Nephron (organoid): Measurements from ENCODE around the gene SLC26A6.

Experiments
- H3K27ac Mint-ChIP-seq, 3 experiments: 2 replicates each; pipeline ENCODE4 v1.8.0; 2020; ENCODE audit warnings: mixed read lengths in 3 of 3, mild to moderate bottlenecking in 2 of 3, moderate library complexity in 1 of 3
- H3K27me3 Mint-ChIP-seq: 2 replicates; pipeline ENCODE4 v1.8.0; 2021; ENCODE audit warnings: low read depth, mild to moderate bottlenecking, moderate library complexity, mixed read lengths
- H3K36me3 Mint-ChIP-seq: 2 replicates; pipeline ENCODE4 v1.8.0; 2020; ENCODE audit warnings: low read depth, mixed read lengths
- H3K4me1 Mint-ChIP-seq: 2 replicates; pipeline ENCODE4 v1.8.0; 2020; ENCODE audit warnings: mixed read lengths
- H3K4me3 Mint-ChIP-seq, 3 experiments: 2 replicates each; pipeline ENCODE4 v1.8.0; 2020; ENCODE audit warnings: mild to moderate bottlenecking in 3 of 3, mixed read lengths in 3 of 3, moderate library complexity in 2 of 3
- H3K9me3 Mint-ChIP-seq: 2 replicates; pipeline ENCODE4 v1.8.0; 2020; ENCODE audit warnings: mixed read lengths
- TF ChIP-seq, protein P1 (sequence below), 3 experiments: fragments of 200-600 bp; sonication (generic); IDR thresholded peaks; one replicate each; pipeline ENCODE4 v1.5.0; 2021; ENCODE audit warnings: antibody characterized with exemption in 3 of 3; ENCODE audit not compliant: unreplicated experiment in 3 of 3

SLC26A6 gene

DNA sequence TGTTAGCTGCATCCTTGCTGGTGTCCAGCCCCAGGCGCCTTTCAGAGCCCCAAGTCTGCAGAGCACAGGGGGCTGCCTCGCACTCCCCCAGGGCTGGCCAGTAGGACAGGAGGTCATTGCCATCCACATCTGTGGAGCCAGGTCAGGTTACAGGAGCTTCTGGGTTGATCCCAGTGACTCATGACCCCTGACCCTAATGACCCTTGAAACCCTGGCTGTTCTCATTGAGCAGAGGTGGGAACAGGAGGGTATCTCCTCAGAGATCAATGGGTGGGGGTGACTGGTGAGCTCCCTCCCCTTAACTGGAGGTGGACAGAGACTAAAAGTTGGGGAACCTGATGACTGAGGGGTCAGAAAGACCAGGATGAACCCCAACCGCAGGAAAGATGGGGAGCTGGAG lies 6.1 kb upstream of the SLC26A6 start:
- no peak overlapping the region for H3K4me3 Mint-ChIP-seq
- peaks cover 10% of the 10 kb centered on the region for H3K4me1 Mint-ChIP-seq
- TF ChIP-seq, protein P1, sequence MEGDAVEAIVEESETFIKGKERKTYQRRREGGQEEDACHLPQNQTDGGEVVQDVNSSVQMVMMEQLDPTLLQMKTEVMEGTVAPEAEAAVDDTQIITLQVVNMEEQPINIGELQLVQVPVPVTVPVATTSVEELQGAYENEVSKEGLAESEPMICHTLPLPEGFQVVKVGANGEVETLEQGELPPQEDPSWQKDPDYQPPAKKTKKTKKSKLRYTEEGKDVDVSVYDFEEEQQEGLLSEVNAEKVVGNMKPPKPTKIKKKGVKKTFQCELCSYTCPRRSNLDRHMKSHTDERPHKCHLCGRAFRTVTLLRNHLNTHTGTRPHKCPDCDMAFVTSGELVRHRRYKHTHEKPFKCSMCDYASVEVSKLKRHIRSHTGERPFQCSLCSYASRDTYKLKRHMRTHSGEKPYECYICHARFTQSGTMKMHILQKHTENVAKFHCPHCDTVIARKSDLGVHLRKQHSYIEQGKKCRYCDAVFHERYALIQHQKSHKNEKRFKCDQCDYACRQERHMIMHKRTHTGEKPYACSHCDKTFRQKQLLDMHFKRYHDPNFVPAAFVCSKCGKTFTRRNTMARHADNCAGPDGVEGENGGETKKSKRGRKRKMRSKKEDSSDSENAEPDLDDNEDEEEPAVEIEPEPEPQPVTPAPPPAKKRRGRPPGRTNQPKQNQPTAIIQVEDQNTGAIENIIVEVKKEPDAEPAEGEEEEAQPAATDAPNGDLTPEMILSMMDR (IDR thresholded peaks at IDR 0.05; ENCODE audit: unreplicated experiment in 3 of 3), result no peak
- peaks cover 4% of the 10 kb centered on the region for H3K36me3 Mint-ChIP-seq
- no peaks in the 10 kb centered on the region for H3K9me3 Mint-ChIP-seq
- H3K27me3 Mint-ChIP-seq, result peaks cover 3% of the 10 kb centered on the region
- H3K27ac Mint-ChIP-seq, result no peak overlapping the region

DNA sequence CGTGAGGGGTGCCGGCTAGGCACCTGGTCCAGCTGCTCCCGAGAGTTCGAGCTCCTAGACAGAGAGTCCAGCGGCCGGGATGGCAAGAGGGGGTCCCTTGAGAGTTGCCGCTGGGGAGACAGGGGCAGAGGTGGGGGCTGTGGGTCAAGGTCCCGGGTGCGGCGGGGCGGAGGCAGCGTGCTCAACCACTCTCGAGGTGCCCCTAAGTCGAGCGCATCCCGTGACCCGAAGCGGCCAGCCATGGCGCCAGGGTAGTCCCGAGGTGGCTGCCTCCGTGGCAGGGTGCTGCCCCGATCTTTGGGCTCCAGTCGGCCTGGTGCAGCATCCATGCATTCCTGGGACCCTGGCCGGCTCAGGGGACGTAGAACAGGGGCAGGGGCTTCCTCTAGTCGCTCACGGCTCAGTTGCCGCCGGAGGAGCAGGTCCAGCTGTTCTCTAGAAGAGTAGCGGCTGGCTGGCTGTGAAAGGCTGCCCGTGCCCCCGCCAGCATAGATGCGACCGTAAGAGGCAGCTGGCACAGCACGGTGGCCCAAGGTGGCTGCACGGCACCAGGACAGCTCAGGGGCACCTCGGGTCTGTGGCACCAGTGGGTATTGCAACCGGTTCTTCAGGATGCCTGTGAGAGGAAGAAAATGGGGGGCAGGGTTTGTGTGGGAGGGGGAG lies 4.8 kb upstream of the SLC26A6 start:
- Mint-ChIP-seq H3K27ac (no peak overlapping the region), H3K4me3 (no peak overlapping the region), H3K36me3 (peaks cover 4% of the 10 kb centered on the region), H3K9me3 (no peaks in the 10 kb centered on the region), H3K27me3 (peaks cover 3% of the 10 kb centered on the region), H3K4me1 (peaks cover 16% of the 10 kb centered on the region)
- TF ChIP-seq, protein P1 (IDR thresholded peaks at IDR 0.05; ENCODE audit: unreplicated experiment in 3 of 3), result no peak

DNA sequence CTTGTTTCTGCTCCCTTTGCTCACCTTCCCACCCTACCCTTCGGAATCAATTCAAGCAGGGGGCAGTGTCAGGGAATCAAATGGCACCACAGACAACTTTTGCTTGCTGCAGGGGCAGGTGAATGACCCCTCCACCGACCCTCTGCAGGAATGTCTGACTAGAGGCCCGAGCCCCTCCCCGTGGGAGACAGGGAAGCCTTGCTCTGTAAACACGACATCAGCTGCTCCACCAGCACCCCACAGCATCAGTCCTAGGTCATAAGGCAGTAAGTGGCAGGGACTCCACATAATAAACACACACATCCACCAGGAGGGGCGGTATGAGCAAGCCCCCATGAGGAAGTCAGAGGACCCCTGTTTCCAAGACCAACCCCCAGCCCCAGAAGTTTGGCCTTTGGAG lies 2.0 kb upstream of the SLC26A6 start:
- no peak overlapping the region for H3K27ac Mint-ChIP-seq
- peaks cover 16% of the 10 kb centered on the region for H3K4me1 Mint-ChIP-seq
- H3K27me3 Mint-ChIP-seq, result no peaks in the 10 kb centered on the region
- H3K4me3 Mint-ChIP-seq, result peak overlapping the region; percentile 57 to 69 (median 67)
- no peaks in the 10 kb centered on the region for H3K9me3 Mint-ChIP-seq
- TF ChIP-seq, protein P1 (IDR thresholded peaks at IDR 0.05; ENCODE audit: unreplicated experiment in 3 of 3), result no peak
- H3K36me3 Mint-ChIP-seq, result no peaks in the 10 kb centered on the region

DNA sequence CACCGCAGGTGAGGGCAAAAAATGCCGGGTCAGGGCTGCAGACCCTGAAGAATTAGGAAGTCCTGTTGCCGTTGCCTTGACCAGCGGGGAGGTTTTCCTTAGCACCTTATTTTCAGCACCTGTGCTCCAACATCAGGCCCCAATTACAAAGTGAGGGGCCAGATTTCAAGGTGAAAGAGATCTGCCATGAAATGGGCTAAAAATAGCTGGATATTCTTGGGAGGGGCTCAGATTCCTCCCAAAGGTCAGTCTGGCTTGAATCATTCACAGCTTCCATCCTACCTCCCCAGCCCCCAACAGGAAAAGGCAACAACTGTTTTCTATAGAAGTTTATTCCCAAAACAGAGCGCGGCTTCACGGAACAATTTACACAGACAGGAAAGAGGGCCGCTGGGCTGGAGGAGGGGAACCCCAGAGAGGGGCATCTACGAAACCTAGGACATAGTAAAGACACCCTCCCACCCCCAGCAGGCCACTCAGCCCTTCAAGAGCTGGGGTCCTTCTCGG lies 941 bp upstream of the SLC26A6 start:
- Mint-ChIP-seq H3K27ac (peak overlapping the region in 2 of 3 experiments; percentile 57 to 73), H3K4me1 (peaks cover 16% of the 10 kb centered on the region), H3K27me3 (no peaks in the 10 kb centered on the region), H3K36me3 (peaks cover 3% of the 10 kb centered on the region), H3K4me3 (peak overlapping the region; percentile 88 to 89 (median 88)), H3K9me3 (no peaks in the 10 kb centered on the region)
- TF ChIP-seq, protein P1 (IDR thresholded peaks at IDR 0.05; ENCODE audit: unreplicated experiment in 3 of 3), result no peak

DNA sequence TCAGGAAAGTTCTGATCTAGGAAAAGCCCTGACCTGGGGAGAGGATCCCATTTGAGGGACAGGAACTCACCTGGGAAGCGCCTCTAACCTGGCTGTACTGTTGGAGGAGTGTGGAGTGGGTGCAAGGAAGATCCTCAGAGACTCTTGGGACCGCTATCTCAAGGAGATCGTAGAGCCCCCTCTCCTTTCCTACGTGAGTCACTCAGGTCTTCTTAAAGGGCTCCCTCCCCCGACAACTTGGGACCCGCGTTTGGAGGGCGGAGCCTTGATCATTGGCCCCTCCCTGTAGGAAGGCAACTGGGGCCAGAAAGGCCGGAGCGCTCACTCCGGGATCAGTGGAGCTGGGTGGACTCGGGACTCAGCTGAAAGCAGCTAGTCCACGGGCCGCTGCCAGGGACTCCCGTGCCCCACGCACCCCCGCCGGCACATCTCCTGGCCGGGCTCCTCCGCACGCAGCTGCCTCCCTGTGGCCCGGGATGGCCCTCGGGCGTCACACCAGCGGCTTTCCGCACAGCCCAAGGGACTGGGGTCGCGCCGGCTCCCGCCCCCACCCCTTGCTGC lies 520 bp downstream of the SLC26A6 start:
- H3K36me3 Mint-ChIP-seq, result peaks cover 3% of the 10 kb centered on the region

More for the DNA sequence above, 520 bp downstream of the SLC26A6 start:
- H3K9me3 Mint-ChIP-seq, result no peaks in the 10 kb centered on the region
- H3K27ac Mint-ChIP-seq, result peak overlapping the region in 1 of 3 experiments; percentile 30
- H3K4me3 Mint-ChIP-seq, result peak overlapping the region; percentile 88 to 89 (median 88)
- peaks cover 16% of the 10 kb centered on the region for H3K4me1 Mint-ChIP-seq
- H3K27me3 Mint-ChIP-seq, result no peaks in the 10 kb centered on the region
- TF ChIP-seq, protein P1 (IDR thresholded peaks at IDR 0.05; ENCODE audit: unreplicated experiment in 3 of 3), result no peak
